GM19238 (cell line): ENCODE results near the gene SNX6.
"Not testable (repeated sequence)": the region's sequence is repeated elsewhere in the genome, so short reads cannot be mapped to it uniquely, and the experiment has no call there.

Experiments
- DNase-seq: peaks from one replicate; pipeline ENCODE4 v3.0.0; 2011; ENCODE audit warnings: low spot score; ENCODE audit not compliant: insufficient read length

The SNX6 gene

GRCh38 chr14:34524216-34524615, 105.7 kb downstream of the SNX6 start:
- not testable (repeated sequence) for DNase-seq

- no peak for DNase-seq
These were observed 107.5 kb downstream of the SNX6 start for GRCh38 chr14:34522496-34522895.

- DNase-seq: not testable (repeated sequence)
These were observed 108.9 kb downstream of the SNX6 start for GRCh38 chr14:34521071-34521470.

- not testable (repeated sequence) for DNase-seq
These were observed 109.5 kb downstream of the SNX6 start for GRCh38 chr14:34520304-34520970.
